Central memory CD8-positive, alpha-beta T cell (primary cell): ENCODE measurements around the gene ELF1.

Source experiments
- ATAC-seq: fragments of 150-1000 bp; cut with Tn5 transposase; replicated peaks from 2 replicates; pipeline ENCODE4 v1.10.0; 2022; ENCODE audit warnings: mild to moderate bottlenecking, moderate FRiP score, moderate number of reproducible peaks; ENCODE audit not compliant: poor library complexity, severe bottlenecking; ENCODE audit errors: extremely low read depth
- DNase-seq, 2 donors: peaks; one replicate each; pipeline ENCODE4 v3.0.0; 2021; ENCODE audit warnings: low spot score in 2 of 2
- H3K27ac Mint-ChIP-seq: one replicate; pipeline ENCODE4 v1.8.0; 2022; ENCODE audit warnings: low read depth, mild to moderate bottlenecking, moderate library complexity, mixed read lengths
- H3K27me3 Mint-ChIP-seq: one replicate; pipeline ENCODE4 v1.8.0; 2022; ENCODE audit warnings: mixed read lengths
- H3K36me3 Mint-ChIP-seq: one replicate; pipeline ENCODE4 v1.8.0; 2022; ENCODE audit warnings: mild to moderate bottlenecking, moderate library complexity, mixed read lengths; ENCODE audit not compliant: insufficient read depth
- H3K4me1 Mint-ChIP-seq: one replicate; pipeline ENCODE4 v1.8.0; 2022; ENCODE audit warnings: mixed read lengths
- H3K4me3 Mint-ChIP-seq: one replicate; pipeline ENCODE4 v1.8.0; 2022; ENCODE audit warnings: mild to moderate bottlenecking, moderate library complexity, mixed read lengths
- H3K9me3 Mint-ChIP-seq: one replicate; pipeline ENCODE4 v1.8.0; 2022; ENCODE audit warnings: mixed read lengths

The ELF1 gene

DNA sequence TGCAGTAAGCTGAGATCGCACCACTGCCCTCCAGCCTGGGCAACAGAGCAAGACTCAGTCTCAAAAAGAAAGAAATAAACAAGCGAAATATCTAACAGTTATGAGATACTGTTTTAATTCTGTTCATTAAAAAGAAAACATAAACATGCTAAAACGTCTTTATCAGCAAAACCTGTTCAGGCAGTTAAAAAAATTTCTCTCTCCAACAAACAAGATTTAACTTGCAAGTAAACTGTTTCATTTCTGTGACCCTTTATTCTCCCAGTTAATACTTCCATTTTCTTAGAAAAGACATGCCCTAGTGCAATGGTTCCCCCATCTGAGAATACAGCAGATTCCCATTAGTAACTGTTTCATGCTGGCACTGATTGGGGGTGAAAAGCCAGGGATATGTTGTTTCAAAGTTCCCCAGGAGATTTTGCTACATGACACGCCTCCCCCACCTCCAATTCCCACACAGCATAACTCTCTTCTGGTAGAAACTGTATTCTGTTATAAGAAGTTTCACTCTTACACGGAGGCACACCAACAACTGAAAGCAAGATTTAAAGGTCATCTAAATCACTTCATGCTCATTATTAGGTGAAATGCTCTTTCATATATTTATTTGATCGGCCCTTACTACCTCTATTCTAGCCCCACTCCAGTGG, 24.4 kb downstream of the ELF1 start:
- DNase-seq (no peak), ATAC-seq (no peak)
- H3K4me3 Mint-ChIP-seq: peak overlapping the region; percentile 52
- peaks cover 68% of the 10 kb centered on the region for H3K4me1 Mint-ChIP-seq
- H3K27me3 Mint-ChIP-seq: no peaks in the 10 kb centered on the region
- peaks cover 10% of the 10 kb centered on the region for H3K36me3 Mint-ChIP-seq
- peak overlapping the region; percentile 91 for H3K27ac Mint-ChIP-seq
- H3K9me3 Mint-ChIP-seq: no peaks in the 10 kb centered on the region

DNA sequence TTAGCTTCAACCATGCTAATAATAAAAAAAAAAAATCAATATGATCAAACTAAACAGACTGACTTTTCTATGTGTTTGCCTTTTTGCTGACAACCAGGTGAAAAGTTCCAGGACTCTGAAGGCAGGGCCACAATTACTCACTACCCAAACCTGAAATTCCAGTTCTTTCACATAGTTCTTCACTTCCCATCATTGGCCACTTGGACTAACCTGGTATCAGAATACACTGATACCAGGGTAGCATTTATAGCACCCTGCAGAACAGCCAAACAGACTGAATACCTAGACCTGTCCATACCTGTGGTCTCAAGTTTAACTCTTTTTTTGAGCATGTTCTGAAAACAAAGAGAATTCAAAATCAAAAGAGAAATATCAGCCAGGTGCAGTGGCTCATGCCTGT, 25.1 kb downstream of the ELF1 start:
- H3K27me3 Mint-ChIP-seq: no peaks in the 10 kb centered on the region
- peak overlapping the region; percentile 91 for H3K27ac Mint-ChIP-seq
- H3K36me3 Mint-ChIP-seq: peaks cover 10% of the 10 kb centered on the region
- H3K4me3 Mint-ChIP-seq: peak overlapping the region; percentile 9
- H3K9me3 Mint-ChIP-seq: no peaks in the 10 kb centered on the region
- DNase-seq (no peak), ATAC-seq (no peak)
- H3K4me1 Mint-ChIP-seq: peaks cover 61% of the 10 kb centered on the region

DNA sequence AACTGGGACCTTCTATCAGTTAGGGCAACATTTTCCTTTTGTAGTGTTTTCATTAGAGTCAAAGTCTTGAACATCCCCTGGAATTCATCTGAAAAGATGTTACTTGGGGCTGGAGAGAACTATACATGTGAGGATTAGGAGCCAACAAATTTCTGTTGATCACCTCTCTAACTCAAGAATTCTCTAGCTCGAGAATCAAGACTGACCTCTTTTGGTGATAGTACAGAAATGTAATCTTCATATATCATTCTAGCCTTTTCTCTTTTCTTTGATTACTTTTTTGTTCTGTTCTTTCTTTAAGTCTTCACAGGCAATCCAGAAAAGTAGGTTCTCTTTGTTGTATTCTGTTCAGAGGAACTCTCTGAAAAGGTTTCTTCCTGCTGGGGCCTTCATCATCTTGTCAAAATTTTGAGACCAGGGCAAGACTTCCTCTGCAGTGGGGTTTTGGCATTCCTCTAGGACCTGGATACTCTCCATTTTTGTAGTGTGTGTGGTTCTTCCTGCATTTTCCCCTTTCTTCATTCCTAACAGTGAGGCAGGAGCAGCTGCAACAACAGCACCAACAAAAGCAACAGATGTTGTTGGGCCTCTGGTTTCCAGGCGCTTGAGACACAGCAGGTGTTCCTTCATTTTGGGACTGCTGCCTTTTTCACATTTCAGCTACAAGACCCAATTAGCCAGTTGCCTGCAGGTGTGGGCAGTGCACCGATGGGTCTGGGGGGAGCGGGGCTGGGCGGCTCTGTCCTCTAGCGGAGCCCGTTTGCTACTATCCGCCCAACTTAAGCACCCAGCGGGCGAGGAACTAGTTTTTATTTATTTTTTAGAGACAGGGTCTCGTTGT, 26.2 kb downstream of the ELF1 start:
- Mint-ChIP-seq H3K27me3 (no peaks in the 10 kb centered on the region), H3K27ac (peak overlapping the region; percentile 91), H3K4me3 (no peak overlapping the region), H3K9me3 (no peaks in the 10 kb centered on the region), H3K4me1 (peaks cover 64% of the 10 kb centered on the region), H3K36me3 (peaks cover 8% of the 10 kb centered on the region)
- ATAC-seq (peak; percentile 44), DNase-seq (no peak)

DNA sequence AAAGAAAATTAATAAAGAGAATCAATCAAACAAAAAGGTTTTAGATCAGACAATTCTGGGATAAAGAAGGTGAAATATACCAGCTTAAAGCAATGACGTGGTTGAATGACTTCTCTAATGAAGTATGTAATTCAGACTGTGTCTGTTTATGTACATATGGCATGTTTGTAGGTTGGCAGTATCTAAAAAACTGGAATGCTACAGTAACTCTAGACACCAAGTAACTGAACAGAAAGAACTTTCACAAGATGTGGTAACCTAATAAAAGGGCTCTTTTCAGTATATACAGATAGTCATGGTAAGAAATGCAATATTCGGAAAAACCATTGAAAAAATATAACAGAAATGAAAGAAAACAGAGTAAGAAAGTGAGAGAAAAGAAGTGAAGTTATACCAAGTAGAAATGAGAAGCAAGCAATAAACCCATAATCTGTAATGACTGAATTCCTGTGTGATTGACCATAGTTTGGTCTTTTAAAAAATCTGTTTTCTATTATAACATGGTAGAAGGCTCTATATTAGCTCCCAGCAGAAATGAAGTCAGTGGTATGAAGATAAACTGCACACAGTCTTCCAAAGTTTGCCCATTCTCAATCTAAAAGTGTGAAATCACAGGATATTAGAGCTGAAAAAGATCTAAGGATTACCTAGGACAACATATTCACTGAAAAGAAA, 31.4 kb downstream of the ELF1 start:
- Mint-ChIP-seq H3K27me3 (no peaks in the 10 kb centered on the region), H3K27ac (peak overlapping the region; percentile 54), H3K4me3 (no peak overlapping the region), H3K4me1 (peaks cover 52% of the 10 kb centered on the region), H3K9me3 (no peaks in the 10 kb centered on the region), H3K36me3 (peaks cover 11% of the 10 kb centered on the region)
- no peak for DNase-seq
- no peak for ATAC-seq

DNA sequence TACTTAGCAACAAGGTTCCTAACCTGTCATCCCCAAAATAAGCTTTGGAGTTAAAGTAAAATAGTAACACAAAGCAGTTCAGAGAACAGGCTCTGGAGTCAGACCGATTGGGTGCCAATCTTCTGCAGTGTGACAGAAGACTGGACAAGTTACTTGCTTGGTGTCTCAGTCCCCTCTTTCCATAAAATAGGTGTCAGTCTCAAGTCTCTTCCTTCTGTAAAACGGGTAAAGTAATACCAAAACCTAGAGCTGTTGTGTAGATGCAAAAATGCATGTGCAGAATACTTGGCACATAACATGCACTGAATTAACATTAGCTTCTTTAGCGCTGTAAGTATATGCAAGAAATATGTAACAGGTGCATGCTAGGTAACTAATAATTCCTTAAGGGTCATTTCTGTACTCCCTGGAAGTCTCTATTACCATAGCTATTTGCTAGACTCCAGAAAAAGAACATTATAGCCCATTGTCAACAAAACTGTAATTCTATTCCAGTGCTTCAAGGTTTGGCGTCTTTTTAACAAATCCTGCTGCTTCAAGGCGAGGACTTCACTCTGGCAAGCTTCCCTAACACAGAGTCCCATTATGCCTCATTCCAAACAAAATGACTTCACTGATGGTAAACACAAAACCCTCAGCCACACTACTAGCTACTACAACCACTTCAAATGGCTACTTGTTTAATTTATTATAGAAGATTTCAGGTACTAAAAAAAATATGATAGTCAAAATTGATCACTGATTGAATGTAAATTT, 32.8 kb downstream of the ELF1 start:
- Mint-ChIP-seq H3K27me3 (no peaks in the 10 kb centered on the region), H3K27ac (peak overlapping the region; percentile 96), H3K4me3 (peak overlapping the region; percentile 66), H3K9me3 (no peaks in the 10 kb centered on the region), H3K4me1 (peaks cover 57% of the 10 kb centered on the region), H3K36me3 (peaks cover 13% of the 10 kb centered on the region)
- no peak for ATAC-seq
- no peak for DNase-seq

DNA sequence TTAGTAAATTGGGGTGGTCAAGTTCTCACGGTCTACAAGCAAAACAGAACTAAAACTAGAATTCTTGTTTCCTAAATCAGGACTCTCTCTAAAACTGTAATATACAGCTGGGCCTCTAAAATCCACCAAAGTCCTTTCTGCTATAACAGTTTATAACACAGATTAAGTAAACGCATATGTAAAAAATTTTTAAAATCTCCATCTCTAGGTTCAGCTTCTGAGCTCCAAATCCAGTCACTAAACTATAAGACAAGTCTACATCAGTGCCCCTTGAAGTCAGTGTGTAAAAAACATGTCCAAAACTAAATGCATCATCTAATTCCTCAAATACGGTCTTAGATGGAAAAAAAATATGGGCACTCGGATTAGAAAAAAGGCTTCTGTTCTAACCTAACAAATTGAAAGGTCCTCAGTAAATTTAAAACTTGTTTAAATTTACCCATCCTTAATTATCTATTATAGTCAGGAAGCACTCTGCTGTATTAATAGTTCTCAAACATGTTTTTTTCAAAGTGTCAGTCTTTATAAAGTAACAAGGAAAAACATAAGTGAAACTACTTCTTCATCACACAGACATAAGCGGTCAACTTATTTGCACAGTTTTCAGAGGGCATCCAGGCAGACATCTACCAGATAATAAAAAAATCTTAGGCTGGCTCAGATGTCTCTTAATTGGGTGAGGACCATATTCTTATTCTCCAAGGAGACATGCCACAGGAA, 33.6 kb downstream of the ELF1 start:
- Mint-ChIP-seq H3K27me3 (no peaks in the 10 kb centered on the region), H3K27ac (peak overlapping the region; percentile 96), H3K4me1 (peaks cover 59% of the 10 kb centered on the region), H3K4me3 (peak overlapping the region; percentile 66), H3K9me3 (no peaks in the 10 kb centered on the region), H3K36me3 (peaks cover 16% of the 10 kb centered on the region)
- DNase-seq (no peak), ATAC-seq (no peak)

DNA sequence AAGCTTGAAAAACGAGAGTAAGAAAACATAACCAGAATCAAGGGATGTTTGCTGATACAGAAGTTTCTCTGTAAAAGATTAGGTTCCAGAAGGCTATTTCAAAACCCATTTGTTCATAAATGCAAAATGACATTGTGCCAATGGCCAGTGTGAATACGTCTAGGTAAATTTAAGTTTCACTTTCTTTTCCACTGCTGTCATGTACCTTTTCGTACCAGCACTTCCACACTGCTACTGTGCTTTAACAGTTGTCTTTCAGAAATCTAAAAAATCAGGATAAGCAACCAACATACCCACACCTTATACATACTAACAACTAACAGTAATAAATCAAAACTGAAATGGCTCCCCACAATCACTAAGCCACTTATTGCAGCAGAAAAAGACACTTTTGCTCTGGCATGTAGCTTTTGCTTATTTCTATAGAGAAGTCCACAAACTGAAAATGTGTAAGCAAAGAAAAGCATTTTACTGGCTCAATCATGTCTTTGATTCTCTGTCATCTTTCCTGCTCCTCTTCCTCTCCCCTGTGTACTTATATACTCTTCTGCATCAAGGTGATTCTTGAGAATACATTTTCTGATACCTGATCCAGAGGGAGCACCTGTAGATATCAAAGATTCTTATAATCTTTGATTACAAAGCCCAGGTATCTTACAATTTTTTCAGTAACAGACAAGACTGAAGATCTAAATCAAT, 34.3 kb downstream of the ELF1 start:
- H3K36me3 Mint-ChIP-seq: peaks cover 20% of the 10 kb centered on the region
- ATAC-seq: peak; percentile 53
- H3K9me3 Mint-ChIP-seq: no peaks in the 10 kb centered on the region
- DNase-seq: no peak
- H3K27ac Mint-ChIP-seq: peak overlapping the region; percentile 96
- H3K4me3 Mint-ChIP-seq: peak overlapping the region; percentile 66
- peaks cover 64% of the 10 kb centered on the region for H3K4me1 Mint-ChIP-seq
- H3K27me3 Mint-ChIP-seq: no peaks in the 10 kb centered on the region

DNA sequence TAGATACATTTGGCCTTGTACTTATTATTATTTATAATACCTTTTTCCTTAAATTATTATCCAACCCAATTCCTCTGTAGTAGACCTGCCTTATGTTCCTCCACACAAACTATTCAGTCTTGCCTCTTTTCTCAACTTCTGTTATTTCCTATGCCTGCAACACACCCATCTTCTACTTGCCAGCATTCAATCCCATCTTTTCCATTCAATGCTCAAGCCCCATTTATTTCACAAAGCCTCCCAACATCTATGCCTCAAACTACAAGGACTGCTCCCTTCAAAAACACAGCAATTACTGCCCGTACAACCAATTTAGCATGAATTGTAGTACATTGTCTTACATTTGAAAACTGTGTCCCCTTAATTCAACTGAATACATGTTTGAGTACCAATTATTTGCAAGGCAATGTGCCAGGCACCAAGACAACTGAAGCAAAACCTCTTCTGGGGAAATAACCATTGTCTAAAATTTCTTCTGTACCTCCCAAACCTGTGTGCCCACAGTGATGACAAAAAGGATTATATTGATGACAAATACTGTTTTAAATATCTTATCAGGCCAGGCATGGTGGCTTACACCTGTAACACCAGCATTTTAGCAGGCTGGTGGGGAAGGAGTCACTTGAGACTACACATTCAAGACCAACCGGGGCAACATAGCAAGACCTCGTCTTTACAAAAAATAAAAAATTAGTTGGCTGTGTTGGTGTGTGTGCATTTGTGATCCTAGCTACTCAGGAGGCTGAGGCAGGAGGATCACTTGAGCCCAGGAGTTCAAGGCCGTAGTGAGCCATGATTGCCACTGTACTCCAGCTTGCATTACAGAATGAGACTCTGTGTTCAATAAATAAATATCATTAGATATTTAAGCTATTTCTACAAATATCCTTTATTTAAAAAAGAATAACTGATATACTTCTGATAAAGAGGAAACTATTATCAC, 35.1 kb downstream of the ELF1 start:
- peak overlapping the region; percentile 66 for H3K4me3 Mint-ChIP-seq

DNA sequence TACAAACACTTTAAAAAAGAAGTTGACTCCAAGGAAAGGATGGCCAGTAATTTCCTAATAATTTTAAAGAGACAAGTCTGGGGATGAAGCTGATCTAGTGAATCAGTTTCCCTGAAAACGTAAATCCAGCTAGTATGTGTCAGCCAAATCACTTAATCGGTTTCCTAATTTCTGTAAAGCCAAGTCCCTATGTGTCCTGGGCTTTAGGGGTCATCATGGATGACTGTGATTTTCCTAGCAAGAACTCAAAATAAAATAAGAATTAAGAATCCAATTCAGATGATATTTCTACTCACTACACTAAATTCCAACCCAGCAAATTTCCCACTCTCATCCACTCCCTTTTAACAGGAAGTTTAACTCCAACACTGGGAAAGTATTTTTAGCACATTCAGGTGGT, 35.9 kb downstream of the ELF1 start:
- Mint-ChIP-seq H3K27ac (peak overlapping the region; percentile 96), H3K36me3 (peaks cover 21% of the 10 kb centered on the region), H3K27me3 (no peaks in the 10 kb centered on the region), H3K4me3 (peak overlapping the region; percentile 99), H3K4me1 (peaks cover 71% of the 10 kb centered on the region), H3K9me3 (no peaks in the 10 kb centered on the region)
- no peak for DNase-seq
- no peak for ATAC-seq

More for the DNA sequence above, 35.1 kb downstream of the ELF1 start:
- Mint-ChIP-seq H3K27me3 (no peaks in the 10 kb centered on the region), H3K9me3 (no peaks in the 10 kb centered on the region), H3K4me1 (peaks cover 69% of the 10 kb centered on the region), H3K27ac (peak overlapping the region; percentile 96), H3K36me3 (peaks cover 20% of the 10 kb centered on the region)
- DNase-seq (no peak), ATAC-seq (no peak)

DNA sequence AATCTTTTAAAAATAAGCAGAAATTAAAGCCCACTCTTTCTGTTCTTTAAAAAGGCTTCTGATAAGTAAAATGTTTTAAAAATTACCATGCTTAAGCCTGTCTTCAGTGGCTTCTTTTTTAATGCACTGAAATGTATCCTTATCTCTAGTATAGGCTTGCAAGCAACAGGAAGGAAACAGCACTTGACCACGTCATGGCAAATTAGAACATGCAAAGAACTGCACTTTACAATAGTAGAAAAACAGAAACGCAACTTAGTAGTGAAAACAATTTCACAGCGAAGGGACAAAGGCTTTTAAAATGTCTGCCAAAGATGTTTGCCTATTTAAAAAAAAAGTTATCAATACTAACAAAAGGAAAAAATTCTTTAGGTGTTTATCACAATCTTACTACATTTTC, 36.3 kb downstream of the ELF1 start:
- peak overlapping the region; percentile 96 for H3K27ac Mint-ChIP-seq
- peaks cover 71% of the 10 kb centered on the region for H3K4me1 Mint-ChIP-seq
- ATAC-seq: peak; percentile 71
- peaks cover 25% of the 10 kb centered on the region for H3K36me3 Mint-ChIP-seq
- no peaks in the 10 kb centered on the region for H3K27me3 Mint-ChIP-seq
- no peaks in the 10 kb centered on the region for H3K9me3 Mint-ChIP-seq
- peak in 1 of 2 donors; percentile 44 for DNase-seq
- peak overlapping the region; percentile 99 for H3K4me3 Mint-ChIP-seq
